Measurements from ENCODE around the gene PDLIM3.
A peak's percentile ranks its signal among the peaks of the same experiment; 100 is the strongest.
"Not testable (repeated sequence)": the region's sequence is repeated elsewhere in the genome, so short reads cannot be mapped to it uniquely, and the experiment has no call there.

The PDLIM3 gene

GRCh38 chr4:185512516-185512915, 22.8 kb downstream of the PDLIM3 start (continued):
- TF ChIP-seq HIC1 (tag by site-specific recombination; IDR thresholded peaks at IDR 0.05) (no peak), ZNF23 (tag by site-specific recombination; IDR thresholded peaks at IDR 0.05; ENCODE audit: borderline replicate concordance) (no peak), ZNF239 (tag by site-specific recombination; IDR thresholded peaks at IDR 0.05) (no peak), ZBTB6 (tag by site-specific recombination; IDR thresholded peaks at IDR 0.05) (no peak), MYNN (tag by site-specific recombination; IDR thresholded peaks at IDR 0.05; ENCODE audit: borderline replicate concordance) (no peak)

- H3K36me3 ChIP-seq (ENCODE audit: control insufficient read depth in 2 of 2, insufficient read depth in 1 of 2, low read length in 2 of 2), result peaks cover 0 to 12% of the 10 kb centered on the region in 2 experiments; a peak in 2 of 3 replicates
- POLR2A ChIA-PET; H3K4me3 ChIP-seq (ENCODE audit: low read depth, low read length); H3K27ac ChIP-seq (ENCODE audit: extremely low read depth, low read depth, low read length); H3K9me3 ChIP-seq (ENCODE audit: control insufficient read depth, insufficient read depth, low read depth, low read length); H3K4me1 ChIP-seq (ENCODE audit: control insufficient read depth, insufficient read depth, low read length): not testable (repeated sequence)
- CTCF ChIA-PET, result interaction anchor here (1.0 to 1.5 kb wide), 2 partner anchors 19 to 87 kb away, joined by 4 to 6 read pairs; no protein-coding TSS in a partner anchor
Measured at GRCh38 chr4:185511243-185511642, 24.1 kb downstream of the PDLIM3 start.

GRCh38 chr4:185510806-185511205, 24.5 kb downstream of the PDLIM3 start:
- Histone ChIP-seq H3K36me3 (ENCODE audit: control insufficient read depth in 2 of 2, insufficient read depth in 1 of 2, low read length in 2 of 2) (peaks cover 0 to 12% of the 10 kb centered on the region in 2 experiments; a peak in 2 of 3 replicates), H3K27ac (ENCODE audit: extremely low read depth, low read depth, low read length) (no peak overlapping the region), H3K4me3 (ENCODE audit: low read depth, low read length) (no peak overlapping the region), H3K4me1 (ENCODE audit: control insufficient read depth, insufficient read depth, low read length) (peaks cover 8% of the 10 kb centered on the region), H3K9me3 (ENCODE audit: control insufficient read depth, insufficient read depth, low read depth, low read length) (no peaks in the 10 kb centered on the region)
- POLR2A ChIA-PET, result no interaction called here
- CTCF ChIA-PET, result interaction anchor here (1.0 to 1.5 kb wide), 2 partner anchors 19 to 87 kb away, joined by 4 to 6 read pairs; no protein-coding TSS in a partner anchor
- TF ChIP-seq ZNF324 (tag by site-specific recombination; IDR thresholded peaks at IDR 0.05), result no peak
- no peak for TF ChIP-seq TCF7L2 (IDR thresholded peaks at IDR 0.05; ENCODE audit: borderline replicate concordance, low read depth, low read length)
- no peak for TF ChIP-seq SP3 (tag by site-specific recombination; IDR thresholded peaks at IDR 0.05)
- TF ChIP-seq MEIS1 (CRISPR knock-in tag; IDR thresholded peaks at IDR 0.05; ENCODE audit: borderline replicate concordance), result no peak

- ChIA-PET POLR2A (no interaction called here), CTCF (no interaction called here)
- TF ChIP-seq ZEB2 (tag by site-specific recombination; IDR thresholded peaks at IDR 0.05) (0 out of 2 replicates have a peak, but pooled peaks have one; percentile 19), ZNF157 (tag by site-specific recombination; IDR thresholded peaks at IDR 0.05) (no peak), GLI4 (tag by site-specific recombination; IDR thresholded peaks at IDR 0.05) (no peak), IKZF3 (tag by site-specific recombination; IDR thresholded peaks at IDR 0.05) (0 out of 2 replicates have a peak, but pooled peaks have one; percentile 12), ZNF843 (tag by site-specific recombination; IDR thresholded peaks at IDR 0.05) (peak; percentile 16; the same call in 1 of the 2 replicates), ZNF629 (tag by site-specific recombination; IDR thresholded peaks at IDR 0.05) (peak; percentile 33; the same call in 1 of the 2 replicates), TCF7L2 (IDR thresholded peaks at IDR 0.05; ENCODE audit: borderline replicate concordance, low read depth, low read length) (peak; percentile 78; the same call in 1 of the 2 replicates), ZBTB17 (tag by site-specific recombination; IDR thresholded peaks at IDR 0.05) (peak; percentile 80; the same call in 1 of the 2 replicates), SCRT2 (tag by site-specific recombination; IDR thresholded peaks at IDR 0.05) (no peak), ZNF133 (tag by site-specific recombination; IDR thresholded peaks at IDR 0.05) (no peak), PRDM10 (tag by site-specific recombination; IDR thresholded peaks at IDR 0.05) (peak; percentile 73), FEZF1 (tag by site-specific recombination; IDR thresholded peaks at IDR 0.05) (peak; percentile 28; the same call in 1 of the 2 replicates), ZNF366 (tag by site-specific recombination; conservative IDR thresholded peaks at IDR 0.05) (peak; percentile 53; the same call in 1 of the 2 replicates), ZNF624 (tag by site-specific recombination; IDR thresholded peaks at IDR 0.05) (no peak)
- Histone ChIP-seq H3K9me3 (ENCODE audit: control insufficient read depth, insufficient read depth, low read depth, low read length) (no peaks in the 10 kb centered on the region), H3K4me3 (ENCODE audit: low read depth, low read length) (no peak overlapping the region), H3K36me3 (ENCODE audit: control insufficient read depth in 2 of 2, insufficient read depth in 1 of 2, low read length in 2 of 2) (no peaks in the 10 kb centered on the region), H3K27ac (ENCODE audit: extremely low read depth, low read depth, low read length) (no peak overlapping the region), H3K4me1 (ENCODE audit: control insufficient read depth, insufficient read depth, low read length) (peaks cover 10% of the 10 kb centered on the region)
Measured at GRCh38 chr4:185508181-185508580, 27.1 kb downstream of the PDLIM3 start.

All from HEK293 (cell line).